GM13976 (cell line): ENCODE data around the gene SLC1A1.

Experiments used
- DNase-seq: peaks from one replicate; pipeline ENCODE4 v3.0.0; 2012; ENCODE audit warnings: low spot score
- CTCF ChIP-seq: IDR thresholded peaks from 2 replicates; pipeline ENCODE4 v1.5.1; 2012; ENCODE audit warnings: borderline replicate concordance, mild to moderate bottlenecking; ENCODE audit not compliant: insufficient read depth; ENCODE audit errors: extremely low read depth, missing control alignments, control extremely low read depth
- in situ Hi-C: fragments of 300-500 bp; cut with MboI; formaldehyde crosslinking; loops from one replicate; pipeline ENCODE4 v1.12.0; 2022; ENCODE audit warnings: low sequenced_read_pairs, mixed read lengths, inconsistent platforms; ENCODE audit not compliant: unreplicated experiment

Gene SLC1A1

GRCh38 chr9:4563105-4563504 is 72.8 kb downstream of the SLC1A1 start:
- DNase-seq: no peak
- in situ Hi-C loops: no loop called here
- no peak for TF ChIP-seq CTCF

- TF ChIP-seq CTCF: no peak
- DNase-seq: no peak
- in situ Hi-C loops: no loop called here
Observed at GRCh38 chr9:4566806-4567205, 76.5 kb downstream of the SLC1A1 start.

DNA sequence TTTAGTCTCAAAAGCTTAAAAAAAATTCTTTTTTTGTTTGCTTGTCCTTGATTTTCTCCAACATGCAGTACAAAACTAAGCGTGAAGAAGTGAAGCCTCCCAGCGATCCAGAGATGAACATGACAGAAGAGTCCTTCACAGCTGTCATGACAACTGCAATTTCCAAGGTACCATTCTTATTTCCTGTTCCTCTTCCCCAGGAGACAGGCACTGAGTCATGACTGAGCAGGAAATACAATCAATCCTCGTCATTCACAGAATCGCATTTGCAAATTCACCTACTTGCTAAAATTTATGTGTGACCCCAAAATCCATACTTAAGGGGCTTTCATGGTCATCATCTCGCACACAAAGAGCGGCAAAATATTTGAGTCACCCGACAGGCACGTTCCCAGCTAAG is 77.3 kb downstream of the SLC1A1 start:
- in situ Hi-C loops: no loop called here
- DNase-seq: no peak
- TF ChIP-seq CTCF: no peak

DNA sequence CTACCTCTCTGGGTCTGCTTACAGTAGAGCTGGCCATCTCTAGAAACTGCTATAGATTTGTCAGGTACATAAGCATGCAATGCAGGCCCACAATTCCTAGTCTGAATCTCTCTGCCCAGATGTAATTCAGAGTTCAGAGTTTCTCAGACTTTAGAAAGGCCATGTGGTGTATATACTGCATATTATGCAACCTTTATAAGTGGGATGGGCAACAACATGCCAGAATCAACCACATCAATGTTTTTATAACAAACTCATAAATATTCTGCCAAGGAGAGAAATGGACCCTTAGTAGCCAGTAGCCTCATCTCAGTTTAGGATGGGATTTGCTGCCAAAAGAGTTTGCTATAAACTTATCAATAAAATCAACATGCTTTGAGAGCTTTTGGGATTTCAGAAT is 78.8 kb downstream of the SLC1A1 start:
- TF ChIP-seq CTCF: no peak

GRCh38 chr9:4572184-4572826 is 82.0 kb downstream of the SLC1A1 start:
- no peak for TF ChIP-seq CTCF
- DNase-seq: no peak
- in situ Hi-C loops: no loop called here

More for the DNA sequence above, 78.8 kb downstream of the SLC1A1 start:
- DNase-seq: no peak
- in situ Hi-C loops: no loop called here

DNA sequence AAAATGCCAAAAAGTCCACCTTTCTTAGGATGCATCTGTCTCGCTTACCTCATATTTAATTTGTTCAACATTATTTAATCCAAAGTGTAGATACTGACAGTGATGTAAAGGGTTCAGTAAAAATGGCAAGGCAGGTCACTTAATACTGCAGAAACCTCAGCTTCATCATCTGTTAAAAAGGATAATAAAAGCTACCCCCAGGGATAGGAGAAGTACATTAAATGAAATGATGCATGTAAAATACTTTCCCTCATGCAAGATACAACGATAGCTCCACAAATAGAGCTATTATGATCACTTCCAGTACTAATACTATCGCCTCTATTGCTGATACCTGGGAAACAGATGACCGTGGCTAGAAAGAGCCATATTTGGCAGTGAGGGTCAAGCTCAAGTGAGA is 82.9 kb downstream of the SLC1A1 start:
- TF ChIP-seq CTCF: no peak
- DNase-seq: no peak
- in situ Hi-C loops: no loop called here
